Right hindlimb (tissue), 1 donor: ENCODE data around the gene CST5.
"Not testable (repeated sequence)": the region's sequence is repeated elsewhere in the genome, so short reads cannot be mapped to it uniquely, and the experiment has no call there.

Source experiments
- DNase-seq: peaks from one replicate; pipeline ENCODE4 v3.0.0-alpha.2; 2018

The CST5 gene

DNA sequence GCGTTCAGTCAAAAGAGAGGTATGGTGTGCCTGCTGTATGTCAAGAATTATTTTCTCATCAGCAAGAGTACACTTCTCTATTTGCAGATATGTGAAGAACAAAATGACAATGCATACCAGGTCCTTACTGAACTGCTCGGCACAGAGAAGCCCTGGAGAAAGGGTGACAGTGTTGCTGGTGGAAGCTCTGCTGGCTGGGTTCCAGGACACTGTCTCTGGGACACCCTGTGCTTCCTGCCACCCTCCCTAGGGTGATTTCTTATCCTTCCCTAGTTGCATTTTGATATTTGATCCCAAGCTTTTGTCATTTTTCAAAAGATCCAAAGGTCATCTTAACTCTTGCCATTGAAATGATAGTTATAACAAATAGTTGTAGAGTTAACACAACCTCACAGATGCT is 8.3 kb upstream of the CST5 start:
- DNase-seq = no peak

DNA sequence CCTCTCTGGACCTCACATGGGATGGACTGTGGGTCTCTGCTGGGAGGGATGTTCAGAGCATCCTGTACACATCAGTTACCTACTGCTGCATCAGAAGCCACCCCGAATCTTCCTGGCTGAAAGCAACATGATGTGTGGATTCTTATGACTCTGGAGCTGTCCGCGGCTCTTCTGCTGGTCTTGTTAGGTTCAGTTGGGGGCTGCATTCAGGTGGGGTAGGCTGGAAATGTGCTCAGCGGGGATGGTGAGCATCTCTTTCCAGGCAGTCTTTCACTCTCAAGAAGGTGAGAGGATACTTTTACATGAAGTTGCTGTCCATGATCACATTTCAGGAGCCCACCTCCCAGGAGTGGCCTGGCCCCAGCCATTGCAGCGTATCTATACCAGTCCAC is 5.2 kb upstream of the CST5 start:
- no peak for DNase-seq

DNA sequence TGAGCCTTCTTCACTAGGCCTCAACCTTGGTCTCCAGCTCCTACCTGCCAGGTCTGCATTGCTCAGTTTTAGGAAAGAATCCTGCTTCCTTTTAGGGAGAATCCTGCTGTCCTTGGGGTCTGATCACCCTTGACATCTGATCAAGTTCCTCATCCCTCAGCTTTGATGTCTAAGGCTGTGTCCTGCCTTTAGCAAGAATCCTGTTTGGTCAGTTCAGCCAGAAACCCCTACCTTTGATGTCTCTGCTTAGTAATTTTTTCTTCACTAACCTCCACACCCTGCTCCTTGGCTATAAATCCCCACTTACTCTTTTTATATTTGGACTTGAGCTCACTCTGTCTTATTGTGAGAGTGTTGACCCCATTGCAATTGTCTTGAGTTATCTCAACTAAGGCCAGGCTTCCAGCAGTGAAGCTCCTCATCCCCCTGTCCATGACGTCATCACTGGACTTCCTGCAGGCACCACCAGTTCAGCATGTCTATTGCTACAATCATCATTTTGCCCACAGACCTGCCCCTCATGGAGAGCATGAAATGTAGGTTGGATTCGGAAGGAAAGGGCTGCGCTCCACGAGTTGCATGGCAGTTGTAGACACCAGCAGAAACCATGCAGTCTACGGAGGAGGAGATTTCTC is 4.7 kb upstream of the CST5 start:
- DNase-seq = no peak

DNA sequence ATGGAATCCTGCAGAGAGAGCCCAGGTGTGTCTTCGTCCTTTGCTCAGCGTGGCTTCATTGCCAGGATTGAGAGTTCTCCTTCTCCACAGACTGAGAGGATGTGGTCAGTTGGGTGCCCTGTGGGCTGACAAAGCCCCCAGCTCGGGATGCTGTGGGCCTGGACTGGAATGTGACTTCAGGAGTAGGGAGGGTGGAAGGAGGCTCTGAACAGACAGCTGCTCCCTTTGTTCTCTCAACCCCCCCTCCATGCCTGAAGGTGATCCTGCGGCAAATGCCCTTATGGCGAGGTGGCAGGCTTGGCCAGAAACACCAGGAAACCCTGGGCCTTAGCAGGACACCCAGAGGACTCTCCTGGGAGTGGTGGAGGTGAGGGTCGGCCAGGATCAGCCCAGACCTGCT is 1.8 kb upstream of the CST5 start:
- no peak for DNase-seq

DNA sequence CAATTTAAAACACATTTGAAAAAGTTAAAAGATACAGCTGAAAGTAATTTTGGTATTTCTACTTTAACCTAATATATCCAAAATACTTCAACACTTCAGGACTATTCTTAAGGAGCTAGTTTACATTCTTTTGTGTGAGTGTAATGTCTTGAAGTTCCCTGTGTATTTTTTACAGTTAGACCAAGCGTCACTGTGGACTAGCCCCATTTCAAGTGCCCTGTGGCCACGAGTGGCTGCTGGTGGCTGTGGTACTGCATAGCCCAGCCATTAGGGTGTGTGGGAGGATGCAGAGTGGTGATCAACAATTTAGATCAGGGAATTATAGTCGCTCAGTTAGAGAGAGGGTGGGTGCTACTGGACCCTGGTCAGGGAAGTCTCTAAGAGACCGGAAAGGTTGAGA is 869 bp upstream of the CST5 start:
- DNase-seq = no peak

DNA sequence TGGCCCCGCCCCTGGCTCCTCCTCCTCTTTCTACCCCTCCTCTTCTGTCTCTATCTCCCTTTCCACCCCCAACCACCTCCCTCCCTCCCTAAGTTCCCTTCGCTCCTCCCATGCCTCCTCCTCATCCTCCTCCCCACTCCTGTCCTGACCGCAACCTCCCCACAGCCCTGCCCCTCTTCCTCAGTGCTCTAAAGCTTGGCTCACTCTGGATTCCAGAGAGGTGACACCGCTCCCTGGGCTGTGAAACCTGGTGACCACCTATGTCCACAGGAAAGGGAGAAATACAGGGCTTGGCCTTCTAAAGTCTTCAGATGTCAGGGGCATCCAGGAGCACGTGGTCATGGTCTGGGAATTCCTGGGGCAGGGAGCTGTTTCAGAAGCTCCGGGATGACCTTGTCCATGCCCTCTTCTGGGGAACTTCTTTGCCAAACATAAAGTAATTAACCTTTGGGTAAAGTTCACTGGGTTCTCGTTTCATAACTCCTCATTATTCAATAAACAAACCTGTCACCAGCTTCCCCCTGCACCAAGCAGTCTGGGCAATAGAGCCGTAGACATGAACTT is 345 bp upstream of the CST5 start:
- DNase-seq = no peak

DNA sequence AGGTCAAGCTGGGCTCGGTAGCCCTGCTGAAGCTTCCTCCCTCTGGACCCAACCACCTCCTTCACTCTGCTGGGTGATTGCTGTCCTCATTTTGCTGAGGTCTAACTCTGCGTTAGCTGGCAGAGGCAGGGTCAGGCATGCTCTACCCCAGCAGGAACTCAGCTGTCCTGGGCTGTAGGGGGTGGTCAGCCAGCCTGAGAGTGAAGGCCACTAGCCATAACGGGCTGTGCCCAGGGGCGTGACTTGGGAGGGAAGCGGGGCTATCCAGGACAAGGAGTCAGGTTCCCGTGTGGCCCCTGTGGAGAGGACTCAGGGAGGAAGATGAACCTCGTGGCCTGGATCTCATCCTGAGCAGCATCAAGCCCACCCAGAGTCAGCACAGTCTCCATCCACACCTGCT is 761 bp downstream of the CST5 start:
- no peak for DNase-seq

DNA sequence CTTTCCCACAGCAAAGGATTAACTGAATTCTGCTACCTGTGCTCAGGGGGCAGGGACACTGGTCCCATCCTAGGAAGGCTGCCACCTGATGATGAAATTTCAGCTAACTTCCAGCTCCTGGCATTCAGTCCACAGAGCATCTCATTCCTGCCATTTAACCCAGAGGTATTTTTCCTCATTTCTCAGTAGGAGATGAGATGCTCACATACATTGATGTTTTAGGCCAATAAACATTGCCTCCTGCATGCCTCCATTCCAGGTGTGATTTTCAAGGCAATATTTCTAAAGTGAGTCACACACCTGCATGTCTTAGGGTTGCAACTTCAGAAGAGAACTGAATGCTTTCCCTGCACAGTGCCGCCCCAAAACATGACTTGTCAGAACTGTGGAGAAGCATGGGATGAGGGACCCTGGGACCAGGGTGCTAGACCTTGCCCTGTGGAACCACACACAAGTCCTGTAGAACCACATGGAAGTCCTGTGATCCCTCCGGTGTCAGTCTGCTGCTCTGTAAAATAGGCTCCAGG is 1.5 kb downstream of the CST5 start:
- DNase-seq = not testable (repeated sequence)

DNA sequence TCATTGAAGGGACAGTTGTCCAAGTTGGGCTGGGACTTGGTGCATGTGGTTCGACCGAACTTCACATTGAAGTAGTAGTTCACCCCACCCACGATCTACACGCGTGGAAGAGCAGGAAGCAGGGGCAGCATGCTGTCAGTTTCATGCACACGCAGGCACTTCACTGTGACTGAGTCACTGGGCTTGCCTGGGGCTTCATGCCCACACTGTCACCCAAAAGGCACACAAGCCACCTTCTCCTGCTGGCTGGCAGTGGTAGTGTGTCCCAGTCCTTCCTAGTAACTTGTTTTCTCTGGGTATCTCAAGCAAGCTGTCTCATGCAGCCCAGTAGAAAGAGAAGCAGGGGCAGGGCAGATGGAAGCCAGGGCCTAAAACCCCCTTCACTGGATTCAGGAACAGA is 2.0 kb downstream of the CST5 start:
- DNase-seq = no peak

DNA sequence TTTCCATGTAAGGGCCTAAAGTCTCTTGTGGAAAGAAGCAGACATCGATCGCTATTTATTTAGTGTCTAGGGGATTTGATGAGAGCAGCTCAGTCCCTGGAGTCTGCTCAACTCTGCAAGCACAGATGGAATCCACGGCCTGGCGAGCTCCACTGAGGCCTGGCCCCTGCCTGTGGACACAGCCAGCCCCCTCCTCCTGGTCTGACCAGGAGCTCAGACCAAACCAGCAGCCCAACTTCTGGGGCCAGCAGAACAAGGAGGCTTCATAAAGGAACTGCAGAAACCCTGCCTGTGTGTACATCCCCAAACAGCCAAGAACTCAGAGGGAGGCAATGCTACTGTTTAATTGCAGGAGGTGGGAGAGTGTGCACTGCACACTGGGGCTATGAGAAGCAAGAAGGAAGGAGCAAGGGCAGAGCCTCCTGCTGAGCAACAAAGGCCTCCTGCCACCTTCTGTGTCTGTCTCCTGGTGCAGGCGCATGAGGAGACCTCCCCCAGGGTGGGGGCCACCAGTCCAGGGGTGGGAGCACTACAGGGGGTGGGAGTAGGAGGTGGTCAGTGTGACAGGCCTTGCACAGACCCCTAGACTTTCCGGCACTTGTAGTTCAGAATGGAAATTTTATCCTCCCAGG is 3.8 kb downstream of the CST5 start:
- DNase-seq = no peak

DNA sequence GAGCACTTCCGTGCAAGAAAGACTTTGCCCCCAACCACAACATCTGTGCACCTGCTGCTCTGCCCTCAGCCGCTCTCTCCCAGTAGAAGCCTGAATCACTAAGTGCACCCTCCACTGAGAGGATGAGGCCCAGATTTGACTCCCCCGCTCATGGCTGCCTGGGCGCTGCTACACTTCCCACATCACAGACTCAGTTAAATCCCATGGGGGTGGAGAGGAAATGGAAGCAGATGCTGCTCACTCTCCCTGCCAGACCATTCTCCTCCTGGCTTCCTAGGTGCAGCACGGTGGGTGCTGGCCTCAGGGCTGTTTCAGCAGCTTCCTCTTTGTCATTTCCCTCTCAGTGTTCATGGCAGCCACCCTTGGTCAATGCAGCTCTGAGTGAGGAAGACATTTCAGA is 4.8 kb downstream of the CST5 start:
- DNase-seq = no peak

DNA sequence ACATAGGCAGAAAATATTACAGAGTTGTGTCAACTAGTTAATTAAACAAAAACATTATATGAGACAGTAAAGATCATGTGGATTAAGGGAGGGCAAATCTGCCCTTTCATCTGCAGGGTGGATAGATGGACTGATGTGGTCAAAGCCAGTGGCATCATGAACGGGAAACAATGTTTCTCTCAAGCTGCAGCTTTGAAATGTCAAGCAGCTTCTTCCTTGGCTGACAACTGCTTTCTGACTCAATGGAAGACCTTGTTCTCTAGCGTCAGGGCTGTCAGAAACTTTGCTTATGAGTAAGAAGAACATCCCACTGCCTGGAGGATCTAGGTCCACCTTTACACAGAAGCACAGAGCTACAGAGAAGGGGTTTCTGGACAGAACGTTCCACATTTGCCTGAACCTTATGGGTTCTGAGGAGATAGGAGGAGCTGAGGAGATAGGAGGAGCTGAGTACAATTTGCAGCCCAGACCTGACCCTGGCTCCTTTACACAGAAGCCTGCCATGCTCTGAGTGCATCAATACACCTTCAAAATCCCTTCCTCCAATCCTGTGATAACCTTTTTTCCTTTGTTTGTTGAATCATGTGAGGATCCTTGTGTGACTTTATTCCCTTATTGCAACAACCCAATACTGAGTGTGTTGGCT is 6.1 kb downstream of the CST5 start:
- no peak for DNase-seq

DNA sequence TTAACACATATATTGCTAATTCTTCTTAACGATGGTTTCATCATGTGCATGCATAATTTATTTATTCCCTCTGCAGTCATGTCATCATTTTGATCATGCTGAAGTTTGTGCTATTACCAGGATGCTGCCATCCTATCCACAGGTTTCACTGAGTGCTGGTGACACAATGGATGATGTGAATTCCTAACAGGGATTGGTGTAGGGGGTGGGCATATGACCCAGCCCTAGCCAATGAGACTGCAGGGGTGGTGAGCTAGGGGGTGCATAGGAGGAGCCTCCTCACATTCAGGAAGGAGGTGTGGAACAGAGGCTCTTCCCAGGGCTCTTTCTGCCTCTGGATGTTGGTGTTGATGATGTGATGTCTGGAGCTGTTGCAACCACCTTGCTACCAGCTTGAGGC is 7.5 kb downstream of the CST5 start:
- no peak for DNase-seq

DNA sequence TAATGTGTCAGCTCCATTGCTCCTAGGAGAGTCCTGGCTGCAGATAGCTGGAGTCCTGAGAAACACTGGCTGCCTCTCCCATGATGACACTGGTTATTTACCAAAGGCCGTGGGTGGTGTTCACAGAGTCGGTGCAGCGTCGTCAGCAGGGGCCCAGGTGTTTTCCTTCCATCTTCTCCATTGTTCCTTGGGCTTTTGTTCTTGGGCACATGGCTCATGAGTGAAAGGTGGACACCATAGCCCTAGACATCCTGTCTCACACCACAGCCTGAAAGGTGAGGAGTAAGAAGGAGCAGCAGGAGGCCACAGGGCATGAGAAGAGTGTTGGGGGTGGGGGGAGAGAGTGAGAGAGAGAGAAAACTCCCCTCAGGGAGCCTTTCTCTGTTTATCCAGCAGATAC is 9.1 kb downstream of the CST5 start:
- no peak for DNase-seq

DNA sequence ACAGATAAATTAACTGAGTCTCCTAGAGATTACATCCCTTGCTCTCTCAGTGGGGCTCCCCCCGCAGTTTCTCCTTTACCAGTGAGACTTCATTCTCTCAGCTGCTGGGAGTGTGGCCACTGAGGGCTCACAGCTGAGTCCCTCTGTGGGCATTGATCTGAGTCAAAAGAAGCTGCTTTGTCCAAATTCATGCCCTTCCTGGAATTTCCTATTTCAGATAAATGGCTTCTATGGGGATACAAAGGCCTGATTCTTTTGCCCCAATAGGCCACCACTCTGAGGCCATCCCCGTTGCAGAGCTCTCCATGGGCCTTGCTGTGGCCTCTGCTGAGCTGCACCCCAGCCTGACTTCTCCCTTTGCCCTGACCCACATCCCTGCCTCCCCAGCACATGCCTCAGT is 10.0 kb downstream of the CST5 start:
- DNase-seq = no peak

DNA sequence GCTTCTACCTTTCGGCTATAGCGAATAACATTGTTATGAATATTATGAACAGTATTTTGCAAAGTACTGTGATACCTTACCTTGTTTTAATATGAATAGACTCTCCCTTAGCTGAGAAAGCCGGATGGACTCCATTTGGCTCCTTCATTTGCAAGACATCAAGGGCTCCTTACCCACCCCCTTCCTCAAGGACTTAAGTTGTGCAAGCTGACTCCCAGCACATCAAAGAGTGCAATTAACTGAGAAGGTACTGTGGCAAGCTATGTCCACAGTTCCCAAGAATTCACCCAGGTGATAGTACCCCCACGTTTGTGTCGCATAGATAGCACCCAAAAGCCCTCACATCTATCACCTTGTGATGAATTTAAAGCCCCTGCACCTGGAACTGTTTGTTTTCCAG is 11.2 kb downstream of the CST5 start:
- DNase-seq = no peak

DNA sequence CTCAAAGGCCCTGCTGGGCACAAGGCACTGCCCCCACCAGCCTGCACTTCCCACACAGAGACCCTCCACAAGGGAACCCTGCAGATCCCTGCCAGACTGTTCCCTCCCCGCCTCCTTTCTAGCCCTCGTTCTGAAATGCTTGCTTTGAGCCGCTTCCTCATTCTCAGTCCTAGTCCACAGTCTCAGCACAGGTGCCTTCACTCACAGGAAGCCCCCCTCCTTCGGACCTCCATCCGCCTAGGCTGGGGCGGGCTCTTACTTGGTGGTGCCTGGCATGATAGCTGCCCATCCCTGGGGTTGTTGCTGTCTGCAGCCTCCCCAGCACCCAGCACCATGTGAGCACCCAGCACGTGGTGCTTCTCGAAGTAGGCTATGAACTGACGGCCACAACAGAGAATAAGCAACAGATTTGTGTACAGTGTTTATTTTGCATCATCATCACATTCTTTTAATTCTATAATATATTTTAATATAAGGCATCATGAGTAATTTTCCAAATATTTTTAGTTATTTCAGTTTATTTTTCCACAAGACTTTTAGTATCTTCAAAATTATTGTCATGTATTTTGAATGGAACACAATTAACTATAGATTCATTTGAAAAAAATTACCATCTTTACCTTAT is 12.3 kb downstream of the CST5 start:
- DNase-seq = no peak

DNA sequence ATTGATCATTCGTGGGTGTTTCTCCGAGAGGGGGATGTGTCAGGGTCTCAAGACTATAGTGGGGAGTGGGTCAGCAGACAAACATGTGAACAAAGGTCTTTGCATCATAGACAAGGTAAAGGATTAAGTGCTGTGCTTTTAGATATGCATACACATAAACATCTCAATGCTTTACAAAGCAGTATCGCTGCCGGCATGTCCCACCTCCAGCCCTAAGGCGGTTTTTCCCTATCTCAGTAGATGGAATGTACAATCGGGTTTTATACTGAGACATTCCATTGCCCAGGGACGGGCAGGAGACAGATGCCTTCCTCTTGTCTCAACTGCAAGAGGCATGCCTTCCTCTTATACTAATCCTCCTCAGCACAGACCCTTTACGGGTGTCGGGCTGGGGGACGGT is 18.8 kb downstream of the CST5 start:
- DNase-seq = not testable (repeated sequence)

DNA sequence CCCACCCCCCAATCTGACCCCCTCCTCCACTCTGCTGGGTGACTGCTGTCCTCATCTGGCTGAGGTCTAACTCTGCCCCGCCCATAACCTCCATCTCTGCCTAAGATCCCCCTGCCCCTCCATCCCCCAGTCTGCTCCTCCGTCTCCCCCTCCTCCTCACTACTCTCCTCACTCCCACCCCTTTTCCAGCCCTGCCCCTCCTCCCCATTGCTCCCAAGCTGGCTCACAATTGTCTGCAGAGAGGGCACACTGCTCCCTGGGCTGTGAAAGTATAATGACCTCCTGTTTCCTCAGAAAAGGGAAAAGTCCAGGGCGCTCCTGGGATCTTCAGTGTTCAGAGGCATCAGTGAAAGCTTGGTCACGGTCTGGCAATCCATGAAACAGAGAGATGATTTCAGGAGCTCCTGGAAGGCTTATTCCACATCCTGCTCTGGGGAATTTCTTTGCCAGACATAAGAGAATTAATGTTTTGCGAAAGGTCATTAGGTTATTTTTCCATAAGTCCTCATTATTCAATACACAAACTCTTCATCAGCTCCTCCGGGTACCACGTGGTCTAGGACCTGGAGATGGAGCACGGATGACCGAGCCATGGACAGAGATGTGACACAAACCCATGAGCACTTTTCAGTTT is 21.5 kb downstream of the CST5 start:
- DNase-seq = no peak

DNA sequence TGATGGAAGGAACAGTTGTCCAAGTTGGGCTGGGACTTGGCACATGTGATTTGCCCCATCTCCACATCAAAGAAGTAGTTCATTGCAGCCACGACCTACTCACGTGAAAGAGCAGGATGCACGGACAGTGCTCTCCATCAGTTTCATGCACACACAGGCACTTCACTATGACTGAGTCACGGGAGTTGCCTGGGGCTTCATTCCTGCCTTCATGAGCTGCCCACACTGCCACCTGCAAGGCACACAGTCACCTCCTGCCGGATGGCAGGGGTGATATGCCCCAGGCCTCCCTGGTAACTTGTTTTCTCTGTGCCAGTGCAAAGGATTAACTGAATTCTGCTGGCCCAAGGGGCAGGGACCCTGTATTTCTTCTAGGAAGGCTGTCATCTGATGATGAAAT is 22.8 kb downstream of the CST5 start:
- DNase-seq = no peak

DNA sequence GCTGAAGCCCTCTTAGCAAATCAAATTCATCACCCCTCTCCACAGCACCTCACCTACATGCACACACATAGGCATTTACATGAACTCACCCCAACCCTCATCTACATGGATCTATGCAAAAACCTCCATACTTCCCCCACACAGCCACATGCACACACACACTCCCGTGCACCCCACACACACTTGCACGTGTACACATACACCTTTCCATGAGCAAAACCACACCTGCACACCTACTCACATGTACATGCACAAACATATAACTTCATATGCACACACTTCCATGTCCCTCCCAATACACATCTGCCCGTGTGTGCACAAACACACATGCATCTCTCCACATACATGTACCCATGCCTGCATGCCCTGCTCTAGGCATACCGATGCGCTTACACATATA is 23.3 kb downstream of the CST5 start:
- no peak for DNase-seq

DNA sequence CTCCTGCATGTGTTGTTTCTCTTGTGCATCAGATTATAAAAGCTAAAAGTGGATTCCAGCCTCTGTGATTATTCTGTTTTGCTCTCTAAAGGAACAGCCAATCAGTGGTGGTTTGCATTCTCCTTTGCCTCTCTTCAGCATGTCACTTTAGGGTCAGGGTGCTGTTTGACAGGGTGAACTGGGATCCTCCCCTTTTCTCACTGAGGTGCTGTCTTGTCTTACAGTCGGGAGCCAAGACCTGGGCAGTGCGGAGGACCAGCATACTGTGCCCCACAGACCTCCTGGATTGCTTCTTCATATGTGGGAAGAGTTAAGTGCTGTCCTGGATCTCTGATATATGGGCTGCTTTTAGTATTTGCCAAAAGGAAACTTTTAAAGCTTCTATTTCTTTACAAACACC is 37.9 kb downstream of the CST5 start:
- DNase-seq = no peak

DNA sequence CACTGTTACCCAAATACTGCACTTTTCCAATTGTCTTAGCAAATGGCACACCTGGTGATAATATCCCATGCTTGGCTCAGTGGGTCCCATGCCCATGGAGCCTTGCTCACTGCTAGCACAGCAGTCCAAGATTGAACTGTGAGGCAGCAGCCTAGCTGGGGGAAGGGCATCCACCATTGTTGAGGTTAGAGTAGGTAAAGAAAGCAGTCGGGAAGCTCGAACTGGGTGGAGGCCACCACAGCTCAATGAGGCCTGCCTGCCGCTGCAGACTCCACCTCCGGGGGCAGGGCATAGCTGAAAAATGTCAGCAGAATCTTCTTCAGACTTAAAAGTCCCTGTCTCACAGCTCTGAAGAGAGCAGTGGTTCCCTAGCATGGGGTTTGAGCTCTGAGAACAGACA is 43.8 kb downstream of the CST5 start:
- no peak for DNase-seq
